Activated CD4-positive, alpha-beta T cell treated with anti-CD3 and anti-CD28 coated beads, Interleukin-2, Interleukin-6, amounts not matched to agents 100 ng/mL and 50 ng/mL, durations not matched to agents 16 hours and 8 hours (primary cell): Measurements from ENCODE around the gene PTGER3.
"Not testable (repeated sequence)": the region's sequence is repeated elsewhere in the genome, so short reads cannot be mapped to it uniquely, and the experiment has no call there.

ENCODE experiments used
- DNase-seq: peaks from one replicate; pipeline ENCODE4 v3.0.0-alpha.2; 2020

PTGER3 gene

GRCh38 chr1:70941563-70941962 lies 106.1 kb downstream of the PTGER3 start:
- DNase-seq: no peak

GRCh38 chr1:70940398-70940797 lies 107.2 kb downstream of the PTGER3 start:
- not testable (repeated sequence) for DNase-seq

- no peak for DNase-seq
Observed at GRCh38 chr1:70934194-70934961, 113.2 kb downstream of the PTGER3 start.

GRCh38 chr1:70930062-70930461 lies 117.6 kb downstream of the PTGER3 start:
- no peak for DNase-seq

GRCh38 chr1:70922196-70922595 lies 125.4 kb downstream of the PTGER3 start:
- no peak for DNase-seq
